Fibroblast of villous mesenchyme (primary cell): Measurements from ENCODE around the gene ALPK3. TPM values are rescaled to one million over a fixed set of nuclear protein-coding genes. Genes with fewer than 3 reads are reported as not detected.

Experiments used
- DNase-seq: peaks from one replicate; pipeline ENCODE4 v3.0.0-alpha.2; 2010; ENCODE audit warnings: low read depth
- H3K4me3 ChIP-seq: 2 replicates; pipeline ENCODE4 v1.5.1; 2011; ENCODE audit warnings: low read depth, mild to moderate bottlenecking, low read length
- total RNA-seq: library from RNA; depleted of rRNA; stranded (reverse); fragments of >200 nt; gene quantifications from 2 replicates; pipeline ENCODE4 v1.2.3, GENCODE V29; 2012
- TF ChIP-seq, protein P1 (sequence below): IDR thresholded peaks from 2 replicates; pipeline ENCODE4 v1.5.1; 2012; ENCODE audit warnings: low read depth, mild to moderate bottlenecking, low read length; ENCODE audit not compliant: insufficient read depth

The ALPK3 gene
- total RNA-seq, 1 donor: 0.86 TPM

- TF ChIP-seq, protein P1, sequence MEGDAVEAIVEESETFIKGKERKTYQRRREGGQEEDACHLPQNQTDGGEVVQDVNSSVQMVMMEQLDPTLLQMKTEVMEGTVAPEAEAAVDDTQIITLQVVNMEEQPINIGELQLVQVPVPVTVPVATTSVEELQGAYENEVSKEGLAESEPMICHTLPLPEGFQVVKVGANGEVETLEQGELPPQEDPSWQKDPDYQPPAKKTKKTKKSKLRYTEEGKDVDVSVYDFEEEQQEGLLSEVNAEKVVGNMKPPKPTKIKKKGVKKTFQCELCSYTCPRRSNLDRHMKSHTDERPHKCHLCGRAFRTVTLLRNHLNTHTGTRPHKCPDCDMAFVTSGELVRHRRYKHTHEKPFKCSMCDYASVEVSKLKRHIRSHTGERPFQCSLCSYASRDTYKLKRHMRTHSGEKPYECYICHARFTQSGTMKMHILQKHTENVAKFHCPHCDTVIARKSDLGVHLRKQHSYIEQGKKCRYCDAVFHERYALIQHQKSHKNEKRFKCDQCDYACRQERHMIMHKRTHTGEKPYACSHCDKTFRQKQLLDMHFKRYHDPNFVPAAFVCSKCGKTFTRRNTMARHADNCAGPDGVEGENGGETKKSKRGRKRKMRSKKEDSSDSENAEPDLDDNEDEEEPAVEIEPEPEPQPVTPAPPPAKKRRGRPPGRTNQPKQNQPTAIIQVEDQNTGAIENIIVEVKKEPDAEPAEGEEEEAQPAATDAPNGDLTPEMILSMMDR: no peak
- no peak for DNase-seq
- H3K4me3 ChIP-seq: no peak overlapping the region
These were observed 35.1 kb downstream of the ALPK3 start for GRCh38 chr15:84852212-84852611.

DNA sequence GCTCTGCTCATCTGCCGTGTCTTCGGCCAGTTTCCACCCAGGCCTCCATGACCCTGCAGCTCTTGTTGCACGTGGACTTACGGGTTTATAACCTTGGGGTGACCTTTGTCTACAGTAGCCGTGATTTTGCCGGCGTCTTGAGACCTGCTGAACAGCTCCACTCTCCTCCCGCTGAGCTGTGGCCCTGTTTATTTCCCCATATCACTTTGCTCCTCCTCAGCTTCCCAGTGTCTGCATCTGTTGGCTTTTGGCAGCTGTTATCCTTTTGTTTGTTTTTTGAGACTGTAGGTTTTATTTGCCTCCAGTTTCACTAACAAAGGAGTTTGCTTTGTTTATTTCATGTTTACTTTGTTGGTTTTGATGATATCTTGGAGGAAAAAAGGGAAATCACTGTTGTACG is 38.0 kb downstream of the ALPK3 start:
- no peak overlapping the region for H3K4me3 ChIP-seq
- TF ChIP-seq, protein P1: no peak
- no peak for DNase-seq

GRCh38 chr15:84855765-84856164 is 38.6 kb downstream of the ALPK3 start:
- no peak overlapping the region for H3K4me3 ChIP-seq
- no peak for DNase-seq
- TF ChIP-seq, protein P1: no peak

DNA sequence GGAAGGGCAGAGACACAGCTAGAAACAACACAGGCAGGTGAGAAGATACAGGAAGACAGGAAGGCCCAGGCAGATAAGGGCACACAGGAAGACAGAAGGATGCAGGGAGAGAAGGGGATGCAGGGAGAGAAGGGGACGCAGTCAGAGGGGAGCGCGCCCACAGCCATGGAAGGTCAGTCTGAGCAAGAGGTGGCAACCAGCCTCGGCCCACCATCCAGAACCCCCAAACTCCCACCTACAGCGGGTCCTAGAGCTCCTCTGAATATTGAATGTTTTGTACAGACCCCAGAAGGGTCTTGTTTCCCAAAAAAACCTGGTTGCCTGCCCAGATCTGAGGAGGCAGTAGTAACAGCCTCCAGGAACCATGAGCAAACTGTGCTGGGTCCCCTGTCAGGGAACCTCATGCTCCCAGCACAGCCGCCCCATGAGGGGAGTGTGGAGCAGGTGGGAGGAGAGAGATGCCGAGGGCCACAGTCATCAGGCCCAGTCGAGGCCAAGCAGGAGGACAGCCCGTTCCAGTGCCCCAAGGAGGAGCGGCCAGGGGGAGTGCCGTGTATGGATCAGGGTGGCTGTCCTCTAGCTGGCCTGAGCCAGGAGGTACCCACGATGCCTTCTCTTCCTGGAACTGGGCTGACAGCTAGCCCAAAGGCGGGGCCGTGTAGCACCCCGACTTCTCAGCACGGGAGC is 39.7 kb downstream of the ALPK3 start:
- no peak for DNase-seq
- TF ChIP-seq, protein P1: no peak
- no peak overlapping the region for H3K4me3 ChIP-seq

DNA sequence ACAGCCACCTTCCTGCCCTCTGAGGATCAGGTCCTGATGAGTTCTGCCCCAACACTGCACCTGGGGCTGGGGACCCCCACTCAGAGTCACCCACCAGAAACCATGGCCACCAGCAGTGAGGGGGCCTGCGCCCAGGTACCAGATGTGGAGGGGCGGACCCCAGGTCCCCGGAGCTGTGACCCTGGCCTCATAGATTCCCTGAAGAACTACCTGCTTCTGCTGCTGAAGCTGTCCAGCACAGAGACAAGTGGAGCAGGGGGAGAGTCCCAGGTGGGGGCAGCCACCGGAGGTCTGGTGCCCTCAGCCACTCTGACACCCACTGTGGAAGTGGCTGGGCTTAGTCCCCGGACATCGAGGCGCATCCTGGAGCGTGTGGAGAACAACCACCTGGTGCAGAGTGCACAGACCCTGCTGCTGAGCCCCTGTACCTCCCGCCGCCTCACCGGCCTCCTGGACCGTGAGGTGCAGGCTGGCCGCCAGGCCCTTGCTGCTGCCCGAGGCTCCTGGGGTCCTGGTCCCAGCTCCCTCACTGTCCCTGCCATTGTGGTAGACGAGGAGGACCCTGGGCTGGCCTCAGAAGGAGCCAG is 40.4 kb downstream of the ALPK3 start:
- H3K4me3 ChIP-seq: no peak overlapping the region
- TF ChIP-seq, protein P1: no peak

DNA sequence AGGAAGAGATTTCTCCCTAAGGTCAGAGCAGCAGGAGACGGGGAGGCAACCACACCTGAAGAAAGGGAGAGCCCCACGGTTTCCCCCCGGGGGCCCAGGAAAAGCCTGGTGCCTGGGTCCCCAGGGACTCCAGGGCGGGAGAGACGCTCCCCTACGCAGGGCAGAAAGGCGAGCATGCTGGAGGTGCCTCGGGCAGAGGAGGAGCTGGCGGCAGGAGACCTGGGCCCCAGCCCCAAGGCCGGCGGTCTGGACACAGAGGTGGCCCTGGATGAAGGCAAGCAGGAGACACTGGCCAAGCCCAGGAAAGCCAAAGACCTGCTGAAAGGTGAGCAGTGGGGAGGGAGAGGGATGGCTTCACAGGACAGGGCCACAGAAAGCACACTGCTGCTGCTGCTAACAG is 41.1 kb downstream of the ALPK3 start:
- TF ChIP-seq, protein P1: no peak
- H3K4me3 ChIP-seq: no peak overlapping the region
- DNase-seq: no peak

More for the DNA sequence above, 40.4 kb downstream of the ALPK3 start:
- no peak for DNase-seq
